ENCODE data around the gene TMEM40.
A peak's percentile ranks its signal among the peaks of the same experiment; 100 is the strongest.

Gene TMEM40

DNA sequence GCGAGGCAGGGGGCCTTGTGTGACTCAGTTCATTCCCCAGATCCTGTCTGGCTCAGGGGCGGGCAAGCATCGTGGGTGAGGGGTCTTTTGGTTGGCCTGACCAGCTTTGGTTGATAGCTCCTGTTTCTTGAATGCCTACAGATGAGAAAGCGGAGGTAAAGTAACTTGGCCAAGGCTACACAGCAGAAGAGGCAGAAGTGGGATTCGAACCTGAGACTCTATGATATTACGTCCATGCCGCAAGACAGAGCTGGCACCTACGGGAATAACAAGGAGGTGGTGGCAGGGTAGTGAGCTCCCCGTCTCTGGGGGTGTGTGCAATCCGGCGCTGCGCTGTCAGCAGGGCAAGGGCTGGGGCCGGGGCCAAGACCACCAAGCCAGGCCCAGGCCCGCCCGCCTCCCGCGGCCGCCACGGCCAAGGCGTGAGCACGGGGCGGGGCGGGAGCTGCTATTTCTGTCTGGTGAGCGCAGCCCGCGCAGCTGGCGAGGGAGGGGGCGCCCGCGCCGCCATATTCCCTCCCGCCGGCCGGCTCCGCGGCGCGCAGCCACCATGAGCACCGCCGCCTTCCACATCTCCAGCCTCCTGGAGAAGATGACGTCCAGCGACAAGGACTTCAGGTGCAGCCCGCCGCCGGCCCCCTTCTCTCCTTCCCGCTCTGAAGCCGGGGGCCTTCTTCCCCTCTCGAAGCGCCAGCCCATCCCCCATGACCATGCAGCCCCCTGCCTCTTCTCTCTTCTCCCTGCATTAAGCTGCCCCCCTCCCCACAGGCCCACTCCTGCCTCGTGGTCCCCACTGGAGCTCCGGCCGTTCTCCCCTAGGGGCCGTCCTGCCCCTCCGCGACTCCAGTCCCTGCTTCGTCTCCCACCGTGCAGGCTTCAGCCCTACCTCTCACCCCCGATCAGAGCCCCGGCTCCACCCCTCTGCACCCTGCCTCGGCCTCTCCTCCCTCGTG lies 37.4 kb upstream of the TMEM40 start, which contains the start of gene CAND2 (continued):
- TF ChIP-seq ZNF596 (tag by site-specific recombination; IDR thresholded peaks at IDR 0.05) (peak; percentile 9; the same call in 1 of the 2 replicates), ZFHX2 (tag by site-specific recombination; conservative IDR thresholded peaks at IDR 0.05) (no peak), IKZF3 (tag by site-specific recombination; IDR thresholded peaks at IDR 0.05) (0 out of 2 replicates have a peak, but pooled peaks have one; percentile 11), TRIM28 (IDR thresholded peaks at IDR 0.05; ENCODE audit: borderline replicate concordance, low read length) (no peak), ZNF140 (tag by site-specific recombination; IDR thresholded peaks at IDR 0.05) (no peak), ZNF146 (tag by site-specific recombination; IDR thresholded peaks at IDR 0.05) (no peak; the same call in 1 of the 2 replicates), ZNF610 (tag by site-specific recombination; IDR thresholded peaks at IDR 0.05; ENCODE audit: borderline replicate concordance) (no peak), ZNF184 (tag by site-specific recombination; IDR thresholded peaks at IDR 0.05) (peak; percentile 54; the same call in 1 of the 2 replicates), ZNF785 (tag by site-specific recombination; IDR thresholded peaks at IDR 0.05) (no peak), KLF8 (tag by site-specific recombination; IDR thresholded peaks at IDR 0.05) (no peak; the same call in 1 of the 2 replicates), ZNF571 (tag by site-specific recombination; IDR thresholded peaks at IDR 0.05) (no peak), ZNF214 (tag by site-specific recombination; IDR thresholded peaks at IDR 0.05; ENCODE audit: borderline replicate concordance) (no peak), ZNF843 (tag by site-specific recombination; IDR thresholded peaks at IDR 0.05) (no peak), GLI2 (tag by site-specific recombination; IDR thresholded peaks at IDR 0.05; ENCODE audit: borderline replicate concordance, low read depth) (no peak), ZNF354C (tag by site-specific recombination; IDR thresholded peaks at IDR 0.05; ENCODE audit: borderline replicate concordance, low read depth) (no peak), GLI4 (tag by site-specific recombination; IDR thresholded peaks at IDR 0.05) (no peak), KLF16 (tag by site-specific recombination; IDR thresholded peaks at IDR 0.05) (peak; percentile 61; the same call in 1 of the 2 replicates)
- TF ChIP-seq, protein P1, sequence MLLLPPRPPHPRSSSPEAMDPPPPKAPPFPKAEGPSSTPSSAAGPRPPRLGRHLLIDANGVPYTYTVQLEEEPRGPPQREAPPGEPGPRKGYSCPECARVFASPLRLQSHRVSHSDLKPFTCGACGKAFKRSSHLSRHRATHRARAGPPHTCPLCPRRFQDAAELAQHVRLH (tag by site-specific recombination; IDR thresholded peaks at IDR 0.05), result peak; percentile 96
- TF ChIP-seq, protein P2, sequence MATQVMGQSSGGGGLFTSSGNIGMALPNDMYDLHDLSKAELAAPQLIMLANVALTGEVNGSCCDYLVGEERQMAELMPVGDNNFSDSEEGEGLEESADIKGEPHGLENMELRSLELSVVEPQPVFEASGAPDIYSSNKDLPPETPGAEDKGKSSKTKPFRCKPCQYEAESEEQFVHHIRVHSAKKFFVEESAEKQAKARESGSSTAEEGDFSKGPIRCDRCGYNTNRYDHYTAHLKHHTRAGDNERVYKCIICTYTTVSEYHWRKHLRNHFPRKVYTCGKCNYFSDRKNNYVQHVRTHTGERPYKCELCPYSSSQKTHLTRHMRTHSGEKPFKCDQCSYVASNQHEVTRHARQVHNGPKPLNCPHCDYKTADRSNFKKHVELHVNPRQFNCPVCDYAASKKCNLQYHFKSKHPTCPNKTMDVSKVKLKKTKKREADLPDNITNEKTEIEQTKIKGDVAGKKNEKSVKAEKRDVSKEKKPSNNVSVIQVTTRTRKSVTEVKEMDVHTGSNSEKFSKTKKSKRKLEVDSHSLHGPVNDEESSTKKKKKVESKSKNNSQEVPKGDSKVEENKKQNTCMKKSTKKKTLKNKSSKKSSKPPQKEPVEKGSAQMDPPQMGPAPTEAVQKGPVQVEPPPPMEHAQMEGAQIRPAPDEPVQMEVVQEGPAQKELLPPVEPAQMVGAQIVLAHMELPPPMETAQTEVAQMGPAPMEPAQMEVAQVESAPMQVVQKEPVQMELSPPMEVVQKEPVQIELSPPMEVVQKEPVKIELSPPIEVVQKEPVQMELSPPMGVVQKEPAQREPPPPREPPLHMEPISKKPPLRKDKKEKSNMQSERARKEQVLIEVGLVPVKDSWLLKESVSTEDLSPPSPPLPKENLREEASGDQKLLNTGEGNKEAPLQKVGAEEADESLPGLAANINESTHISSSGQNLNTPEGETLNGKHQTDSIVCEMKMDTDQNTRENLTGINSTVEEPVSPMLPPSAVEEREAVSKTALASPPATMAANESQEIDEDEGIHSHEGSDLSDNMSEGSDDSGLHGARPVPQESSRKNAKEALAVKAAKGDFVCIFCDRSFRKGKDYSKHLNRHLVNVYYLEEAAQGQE (tag by site-specific recombination; IDR thresholded peaks at IDR 0.05), result peak; percentile 31; the same call in 1 of the 2 replicates
- TF ChIP-seq, protein P3, sequence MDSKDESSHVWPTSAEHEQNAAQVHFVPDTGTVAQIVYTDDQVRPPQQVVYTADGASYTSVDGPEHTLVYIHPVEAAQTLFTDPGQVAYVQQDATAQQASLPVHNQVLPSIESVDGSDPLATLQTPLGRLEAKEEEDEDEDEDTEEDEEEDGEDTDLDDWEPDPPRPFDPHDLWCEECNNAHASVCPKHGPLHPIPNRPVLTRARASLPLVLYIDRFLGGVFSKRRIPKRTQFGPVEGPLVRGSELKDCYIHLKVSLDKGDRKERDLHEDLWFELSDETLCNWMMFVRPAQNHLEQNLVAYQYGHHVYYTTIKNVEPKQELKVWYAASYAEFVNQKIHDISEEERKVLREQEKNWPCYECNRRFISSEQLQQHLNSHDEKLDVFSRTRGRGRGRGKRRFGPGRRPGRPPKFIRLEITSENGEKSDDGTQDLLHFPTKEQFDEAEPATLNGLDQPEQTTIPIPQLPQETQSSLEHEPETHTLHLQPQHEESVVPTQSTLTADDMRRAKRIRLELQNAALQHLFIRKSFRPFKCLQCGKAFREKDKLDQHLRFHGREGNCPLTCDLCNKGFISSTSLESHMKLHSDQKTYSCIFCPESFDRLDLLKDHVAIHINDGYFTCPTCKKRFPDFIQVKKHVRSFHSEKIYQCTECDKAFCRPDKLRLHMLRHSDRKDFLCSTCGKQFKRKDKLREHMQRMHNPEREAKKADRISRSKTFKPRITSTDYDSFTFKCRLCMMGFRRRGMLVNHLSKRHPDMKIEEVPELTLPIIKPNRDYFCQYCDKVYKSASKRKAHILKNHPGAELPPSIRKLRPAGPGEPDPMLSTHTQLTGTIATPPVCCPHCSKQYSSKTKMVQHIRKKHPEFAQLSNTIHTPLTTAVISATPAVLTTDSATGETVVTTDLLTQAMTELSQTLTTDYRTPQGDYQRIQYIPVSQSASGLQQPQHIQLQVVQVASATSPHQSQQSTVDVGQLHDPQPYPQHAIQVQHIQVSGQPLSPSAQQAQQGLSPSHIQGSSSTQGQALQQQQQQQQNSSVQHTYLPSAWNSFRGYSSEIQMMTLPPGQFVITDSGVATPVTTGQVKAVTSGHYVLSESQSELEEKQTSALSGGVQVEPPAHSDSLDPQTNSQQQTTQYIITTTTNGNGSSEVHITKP (tag by site-specific recombination; IDR thresholded peaks at IDR 0.05), result peak; percentile 27
- TF ChIP-seq, protein P4, sequence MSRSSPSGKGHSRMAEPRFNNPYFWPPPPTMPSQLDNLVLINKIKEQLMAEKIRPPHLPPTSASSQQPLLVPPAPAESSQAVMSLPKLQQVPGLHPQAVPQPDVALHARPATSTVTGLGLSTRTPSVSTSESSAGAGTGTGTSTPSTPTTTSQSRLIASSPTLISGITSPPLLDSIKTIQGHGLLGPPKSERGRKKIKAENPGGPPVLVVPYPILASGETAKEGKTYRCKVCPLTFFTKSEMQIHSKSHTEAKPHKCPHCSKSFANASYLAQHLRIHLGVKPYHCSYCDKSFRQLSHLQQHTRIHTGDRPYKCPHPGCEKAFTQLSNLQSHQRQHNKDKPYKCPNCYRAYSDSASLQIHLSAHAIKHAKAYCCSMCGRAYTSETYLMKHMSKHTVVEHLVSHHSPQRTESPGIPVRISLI (tag by site-specific recombination; IDR thresholded peaks at IDR 0.05), result no peak
- TF ChIP-seq, protein P5, sequence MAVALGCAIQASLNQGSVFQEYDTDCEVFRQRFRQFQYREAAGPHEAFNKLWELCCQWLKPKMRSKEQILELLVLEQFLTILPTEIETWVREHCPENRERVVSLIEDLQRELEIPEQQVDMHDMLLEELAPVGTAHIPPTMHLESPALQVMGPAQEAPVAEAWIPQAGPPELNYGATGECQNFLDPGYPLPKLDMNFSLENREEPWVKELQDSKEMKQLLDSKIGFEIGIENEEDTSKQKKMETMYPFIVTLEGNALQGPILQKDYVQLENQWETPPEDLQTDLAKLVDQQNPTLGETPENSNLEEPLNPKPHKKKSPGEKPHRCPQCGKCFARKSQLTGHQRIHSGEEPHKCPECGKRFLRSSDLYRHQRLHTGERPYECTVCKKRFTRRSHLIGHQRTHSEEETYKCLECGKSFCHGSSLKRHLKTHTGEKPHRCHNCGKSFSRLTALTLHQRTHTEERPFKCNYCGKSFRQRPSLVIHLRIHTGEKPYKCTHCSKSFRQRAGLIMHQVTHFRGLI (tag by site-specific recombination; IDR thresholded peaks at IDR 0.05), result 0 out of 2 replicates have a peak, but pooled peaks have one; percentile 47
- TF ChIP-seq, protein P6, sequence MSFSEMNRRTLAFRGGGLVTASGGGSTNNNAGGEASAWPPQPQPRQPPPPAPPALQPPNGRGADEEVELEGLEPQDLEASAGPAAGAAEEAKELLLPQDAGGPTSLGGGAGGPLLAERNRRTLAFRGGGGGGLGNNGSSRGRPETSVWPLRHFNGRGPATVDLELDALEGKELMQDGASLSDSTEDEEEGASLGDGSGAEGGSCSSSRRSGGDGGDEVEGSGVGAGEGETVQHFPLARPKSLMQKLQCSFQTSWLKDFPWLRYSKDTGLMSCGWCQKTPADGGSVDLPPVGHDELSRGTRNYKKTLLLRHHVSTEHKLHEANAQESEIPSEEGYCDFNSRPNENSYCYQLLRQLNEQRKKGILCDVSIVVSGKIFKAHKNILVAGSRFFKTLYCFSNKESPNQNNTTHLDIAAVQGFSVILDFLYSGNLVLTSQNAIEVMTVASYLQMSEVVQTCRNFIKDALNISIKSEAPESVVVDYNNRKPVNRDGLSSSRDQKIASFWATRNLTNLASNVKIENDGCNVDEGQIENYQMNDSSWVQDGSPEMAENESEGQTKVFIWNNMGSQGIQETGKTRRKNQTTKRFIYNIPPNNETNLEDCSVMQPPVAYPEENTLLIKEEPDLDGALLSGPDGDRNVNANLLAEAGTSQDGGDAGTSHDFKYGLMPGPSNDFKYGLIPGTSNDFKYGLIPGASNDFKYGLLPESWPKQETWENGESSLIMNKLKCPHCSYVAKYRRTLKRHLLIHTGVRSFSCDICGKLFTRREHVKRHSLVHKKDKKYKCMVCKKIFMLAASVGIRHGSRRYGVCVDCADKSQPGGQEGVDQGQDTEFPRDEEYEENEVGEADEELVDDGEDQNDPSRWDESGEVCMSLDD (tag by site-specific recombination; IDR thresholded peaks at IDR 0.05), result peak; percentile 71; the same call in 1 of the 2 replicates

Measured in HEK293 (cell line).